Hepatocyte (in vitro differentiated cells): ENCODE results near the gene ATP6V0A4.

Experiments
- EZH2phosphoT487 ChIP-seq: fragments of 200-600 bp; sonication (generic); IDR thresholded peaks from one replicate; pipeline ENCODE4 v1.6.1; 2018; ENCODE audit warnings: antibody characterized with exemption, mild to moderate bottlenecking, low read depth, moderate library complexity; ENCODE audit not compliant: unreplicated experiment, severe bottlenecking
- TF ChIP-seq, protein P1 (sequence below): fragments of 200-600 bp; sonication (generic); IDR thresholded peaks from 2 replicates; pipeline ENCODE4 v1.5.1; 2016; ENCODE audit warnings: antibody characterized with exemption, mild to moderate bottlenecking; ENCODE audit not compliant: poor library complexity

DNA sequence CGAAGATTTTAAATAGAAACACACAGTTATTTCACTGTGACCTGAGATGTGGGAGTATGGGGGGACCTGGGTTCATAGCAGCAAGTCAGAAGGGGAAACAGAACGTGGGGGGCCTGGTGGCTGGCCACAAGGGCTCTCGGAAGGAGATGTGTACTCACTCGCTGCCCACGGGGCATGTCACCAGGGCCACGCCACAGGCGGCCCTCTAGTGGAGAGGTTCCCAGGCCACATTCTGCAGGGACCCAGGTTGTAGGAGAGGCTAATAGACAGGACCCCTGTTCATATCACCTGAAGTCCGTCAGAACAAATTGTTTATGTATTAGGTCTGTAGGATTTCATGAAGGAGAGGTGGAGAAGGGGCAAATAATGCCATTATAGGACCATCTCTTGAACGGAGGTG is 71.7 kb downstream of the ATP6V0A4 start:
- TF ChIP-seq, protein P1, sequence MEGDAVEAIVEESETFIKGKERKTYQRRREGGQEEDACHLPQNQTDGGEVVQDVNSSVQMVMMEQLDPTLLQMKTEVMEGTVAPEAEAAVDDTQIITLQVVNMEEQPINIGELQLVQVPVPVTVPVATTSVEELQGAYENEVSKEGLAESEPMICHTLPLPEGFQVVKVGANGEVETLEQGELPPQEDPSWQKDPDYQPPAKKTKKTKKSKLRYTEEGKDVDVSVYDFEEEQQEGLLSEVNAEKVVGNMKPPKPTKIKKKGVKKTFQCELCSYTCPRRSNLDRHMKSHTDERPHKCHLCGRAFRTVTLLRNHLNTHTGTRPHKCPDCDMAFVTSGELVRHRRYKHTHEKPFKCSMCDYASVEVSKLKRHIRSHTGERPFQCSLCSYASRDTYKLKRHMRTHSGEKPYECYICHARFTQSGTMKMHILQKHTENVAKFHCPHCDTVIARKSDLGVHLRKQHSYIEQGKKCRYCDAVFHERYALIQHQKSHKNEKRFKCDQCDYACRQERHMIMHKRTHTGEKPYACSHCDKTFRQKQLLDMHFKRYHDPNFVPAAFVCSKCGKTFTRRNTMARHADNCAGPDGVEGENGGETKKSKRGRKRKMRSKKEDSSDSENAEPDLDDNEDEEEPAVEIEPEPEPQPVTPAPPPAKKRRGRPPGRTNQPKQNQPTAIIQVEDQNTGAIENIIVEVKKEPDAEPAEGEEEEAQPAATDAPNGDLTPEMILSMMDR = no peak
- no peak for TF ChIP-seq EZH2phosphoT487
